H9 (cell line): Measurements from ENCODE around the gene ERCC5. TPM values are rescaled to one million over a fixed set of nuclear protein-coding genes. Genes with fewer than 3 reads are reported as not detected.

Experiments used
- DNase-seq: peaks from one replicate; pipeline ENCODE4 v3.0.0-alpha.2; 2017
- H2AFZ ChIP-seq: one replicate; pipeline ENCODE4 v1.6.1; 2013; ENCODE audit warnings: mild to moderate bottlenecking, low read length, control low read depth, moderate library complexity
- H2AK5ac ChIP-seq: 2 replicates; pipeline ENCODE4 v1.6.1; 2013; ENCODE audit warnings: low read length, control low read depth, mixed read lengths; ENCODE audit not compliant: insufficient read length
- H2BK120ac ChIP-seq: one replicate; pipeline ENCODE4 v1.6.1; 2013; ENCODE audit warnings: low read depth, mild to moderate bottlenecking, low read length, control low read depth, inconsistent platforms; ENCODE audit not compliant: poor library complexity, severe bottlenecking
- H2BK12ac ChIP-seq: 2 replicates; pipeline ENCODE4 v1.6.1; 2013; ENCODE audit warnings: low read length, control low read depth, mixed read lengths, low read depth; ENCODE audit not compliant: insufficient read length
- H2BK15ac ChIP-seq: 2 replicates; pipeline ENCODE4 v1.6.1; 2013; ENCODE audit warnings: low read depth, low read length, control low read depth
- H2BK20ac ChIP-seq: one replicate; pipeline ENCODE4 v1.6.1; 2013; ENCODE audit warnings: low read depth, mild to moderate bottlenecking, low read length, control low read depth, inconsistent platforms; ENCODE audit not compliant: poor library complexity, severe bottlenecking
- H2BK5ac ChIP-seq: 2 replicates; pipeline ENCODE4 v1.6.1; 2013; ENCODE audit warnings: low read length, control low read depth, mixed read lengths; ENCODE audit not compliant: insufficient read length
- H3K14ac ChIP-seq: 2 replicates; pipeline ENCODE4 v1.6.1; 2013; ENCODE audit warnings: low read length, control low read depth; ENCODE audit not compliant: insufficient read depth
- H3K18ac ChIP-seq: 2 replicates; pipeline ENCODE4 v1.6.1; 2013; ENCODE audit warnings: low read depth, mild to moderate bottlenecking, mixed read lengths, low read length, control low read depth; ENCODE audit not compliant: insufficient read length
- H3K23ac ChIP-seq: 2 replicates; pipeline ENCODE4 v1.6.1; 2013; ENCODE audit warnings: low read length, control low read depth, mixed read lengths, low read depth; ENCODE audit not compliant: insufficient read length
- H3K23me2 ChIP-seq: 2 replicates; pipeline ENCODE4 v1.6.1; 2013; ENCODE audit warnings: low read depth, mild to moderate bottlenecking, mixed read lengths, low read length, control low read depth; ENCODE audit not compliant: insufficient read length, poor library complexity, severe bottlenecking
- H3K27ac ChIP-seq: 2 replicates; pipeline ENCODE4 v1.5.1; 2013; ENCODE audit warnings: low read length, control low read depth, mixed read lengths, low read depth; ENCODE audit not compliant: insufficient read length
- H3K27me3 ChIP-seq: 2 replicates; pipeline ENCODE4 v1.6.1; 2013; ENCODE audit warnings: low read length, control low read depth, inconsistent platforms; ENCODE audit not compliant: insufficient read depth
- H3K4ac ChIP-seq: 2 replicates; pipeline ENCODE4 v1.6.1; 2013; ENCODE audit warnings: low read depth, mild to moderate bottlenecking, control low read depth, inconsistent platforms, low read length, moderate library complexity
- H3K4me1 ChIP-seq: 2 replicates; pipeline ENCODE4 v1.6.1; 2013; ENCODE audit warnings: low read length, control low read depth, inconsistent platforms; ENCODE audit not compliant: insufficient read depth
- H3K4me2 ChIP-seq: 2 replicates; pipeline ENCODE4 v1.6.1; 2013; ENCODE audit warnings: low read length, control low read depth, mixed read lengths; ENCODE audit not compliant: insufficient read length, insufficient read depth
- H3K56ac ChIP-seq: 2 replicates; pipeline ENCODE4 v1.6.1; 2013; ENCODE audit warnings: low read depth, mild to moderate bottlenecking, mixed read lengths, low read length, control low read depth; ENCODE audit not compliant: insufficient read length
- H3K79me1 ChIP-seq: 2 replicates; pipeline ENCODE4 v1.6.1; 2013; ENCODE audit warnings: low read depth, mild to moderate bottlenecking, moderate library complexity, low read length, control low read depth, inconsistent platforms; ENCODE audit not compliant: insufficient read depth, poor library complexity, severe bottlenecking
- H3K79me2 ChIP-seq: 2 replicates; pipeline ENCODE4 v1.6.1; 2013; ENCODE audit warnings: low read length, control low read depth, inconsistent platforms; ENCODE audit not compliant: insufficient read depth
- H3K9ac ChIP-seq: 2 replicates; pipeline ENCODE4 v1.6.1; 2013; ENCODE audit warnings: low read length, control low read depth, mixed read lengths; ENCODE audit not compliant: insufficient read length; ENCODE audit errors: extremely low read depth
- H3K9me3 ChIP-seq: one replicate; pipeline ENCODE4 v1.6.1; 2013; ENCODE audit warnings: low read depth, low read length, inconsistent platforms; ENCODE audit not compliant: control insufficient read depth
- H3T11ph ChIP-seq: one replicate; pipeline ENCODE4 v1.6.1; 2013; ENCODE audit warnings: mild to moderate bottlenecking, low read length, control low read depth, inconsistent platforms
- H4K20me1 ChIP-seq: one replicate; pipeline ENCODE4 v1.6.1; 2013; ENCODE audit not compliant: control insufficient read depth, insufficient read length, insufficient read depth
- H4K5ac ChIP-seq: 2 replicates; pipeline ENCODE4 v1.6.1; 2013; ENCODE audit warnings: low read depth, mild to moderate bottlenecking, mixed read lengths, low read length, control low read depth; ENCODE audit not compliant: insufficient read length
- H4K8ac ChIP-seq: replicated peaks from 2 replicates; pipeline ENCODE4 v1.6.1; 2013; ENCODE audit warnings: low read length, control low read depth, mixed read lengths, low read depth; ENCODE audit not compliant: insufficient read length
- H4K91ac ChIP-seq: 2 replicates; pipeline ENCODE4 v1.6.1; 2013; ENCODE audit warnings: low read depth, mild to moderate bottlenecking, moderate library complexity, mixed read lengths, low read length, control low read depth; ENCODE audit not compliant: insufficient read length
- H3K27ac Mint-ChIP-seq, 3 experiments: 2 replicates in 2 of 3; 3 replicates in 1 of 3; pipeline ENCODE4 v1.8.0; 2020 to 2021; ENCODE audit warnings: mixed read lengths in 3 of 3, mild to moderate bottlenecking in 1 of 3, moderate library complexity in 1 of 3
- H3K27me3 Mint-ChIP-seq: 2 replicates; pipeline ENCODE4 v1.8.0; 2021; ENCODE audit warnings: low read depth, mild to moderate bottlenecking, moderate library complexity, mixed read lengths
- H3K36me3 Mint-ChIP-seq, 3 experiments: 2 replicates in 2 of 3; 3 replicates in 1 of 3; pipeline ENCODE4 v1.8.0; 2020 to 2021; ENCODE audit warnings: low read depth in 3 of 3, mixed read lengths in 3 of 3; ENCODE audit not compliant: insufficient read depth in 1 of 3
- H3K4me1 Mint-ChIP-seq, 2 experiments: 2 replicates each; pipeline ENCODE4 v1.8.0; 2020; ENCODE audit warnings: mixed read lengths in 2 of 2
- H3K4me3 Mint-ChIP-seq, 2 experiments: 2 replicates in 1 of 2; 3 replicates in 1 of 2; pipeline ENCODE4 v1.8.0; 2020 to 2021; ENCODE audit warnings: mild to moderate bottlenecking in 2 of 2, mixed read lengths in 2 of 2, moderate library complexity in 1 of 2
- H3K9me3 Mint-ChIP-seq, 2 experiments: 2 replicates in 1 of 2; 3 replicates in 1 of 2; pipeline ENCODE4 v1.8.0; 2020; ENCODE audit warnings: mild to moderate bottlenecking in 2 of 2, mixed read lengths in 2 of 2, moderate library complexity in 1 of 2
- whole genome bisulfite sequencing: extraction: QIAGEN DNeasy Blood & Tissue Kit; methylation state at CpG from one replicate; pipeline ENCODE4 v1.1.7; 2013; ENCODE audit warnings: missing lambda C conversion rate, low lambda C conversion rate, mixed read lengths; ENCODE audit not compliant: insufficient read length; ENCODE audit errors: extremely low coverage; 5-methylcytosine and 5-hydroxymethylcytosine counted together
- total RNA-seq: library from RNA; stranded (reverse); gene quantifications from 2 replicates; pipeline ENCODE4 v1.2.1, GENCODE V29; 2021
- TF ChIP-seq, protein P1 (sequence below): fragments of 200-600 bp; sonication (generic); conservative IDR thresholded peaks from 3 replicates; pipeline ENCODE4 v1.8.0; 2021; ENCODE audit warnings: antibody characterized with exemption, mild to moderate bottlenecking

Gene ERCC5
- total RNA-seq, 1 experiment from 2014 or later: 26.8 TPM

DNA sequence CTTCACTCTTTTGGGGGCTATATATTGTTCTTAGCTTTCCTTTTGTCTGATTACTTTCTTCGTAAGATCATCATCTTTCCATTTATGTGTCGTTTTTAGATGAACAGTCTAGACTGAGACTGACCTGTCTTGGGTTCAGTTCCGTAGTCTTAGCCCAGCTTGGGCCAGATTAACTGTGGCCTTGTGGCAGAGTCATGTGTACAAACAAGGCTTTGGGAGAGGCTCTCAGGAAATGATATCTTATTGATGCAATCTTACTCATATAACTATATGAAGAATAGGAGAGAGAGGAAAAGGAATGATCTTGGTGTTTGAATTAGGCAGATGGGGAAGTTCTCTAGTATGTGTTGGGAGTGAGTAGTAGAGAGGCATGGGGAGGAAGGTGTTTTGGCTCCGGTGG, 6.8 kb upstream of the ERCC5 start:
- Histone ChIP-seq H3K27ac (no peak overlapping the region), H3K14ac (no peak overlapping the region)
- no peaks in the 10 kb centered on the region for H3K9me3 Mint-ChIP-seq

More for the DNA sequence above, 6.8 kb upstream of the ERCC5 start:
- H2BK12ac ChIP-seq: no peak overlapping the region
- no peak overlapping the region for H3K56ac ChIP-seq
- no peak overlapping the region for H2BK5ac ChIP-seq
- no peak overlapping the region for H2AFZ ChIP-seq
- H3T11ph ChIP-seq: no peak overlapping the region
- DNase-seq: no peak
- Mint-ChIP-seq H3K4me1 (no peaks in the 10 kb centered on the region), H3K36me3 (no peaks in the 10 kb centered on the region; a peak in 2 of 7 replicates), H3K27ac (no peak overlapping the region), H3K27me3 (no peaks in the 10 kb centered on the region), H3K4me3 (no peak overlapping the region)
- no peaks in the 10 kb centered on the region for H4K20me1 ChIP-seq
- H3K79me1 ChIP-seq: no peaks in the 10 kb centered on the region
- H3K9me3 ChIP-seq: no peaks in the 10 kb centered on the region
- H2BK20ac ChIP-seq: no peak overlapping the region
- H3K4me1 ChIP-seq: no peaks in the 10 kb centered on the region
- H3K79me2 ChIP-seq: no peaks in the 10 kb centered on the region
- H3K4ac ChIP-seq: no peak overlapping the region
- H2BK120ac ChIP-seq: no peak overlapping the region
- no peaks in the 10 kb centered on the region for H3K27me3 ChIP-seq
- no peak overlapping the region for H2BK15ac ChIP-seq
- no peak overlapping the region for H4K5ac ChIP-seq
- H3K23ac ChIP-seq: no peak overlapping the region
- no peak overlapping the region for H3K4me2 ChIP-seq
- no CpG with 5 or more reads among the region's 4 CpGs for WGBS
- TF ChIP-seq, protein P1, sequence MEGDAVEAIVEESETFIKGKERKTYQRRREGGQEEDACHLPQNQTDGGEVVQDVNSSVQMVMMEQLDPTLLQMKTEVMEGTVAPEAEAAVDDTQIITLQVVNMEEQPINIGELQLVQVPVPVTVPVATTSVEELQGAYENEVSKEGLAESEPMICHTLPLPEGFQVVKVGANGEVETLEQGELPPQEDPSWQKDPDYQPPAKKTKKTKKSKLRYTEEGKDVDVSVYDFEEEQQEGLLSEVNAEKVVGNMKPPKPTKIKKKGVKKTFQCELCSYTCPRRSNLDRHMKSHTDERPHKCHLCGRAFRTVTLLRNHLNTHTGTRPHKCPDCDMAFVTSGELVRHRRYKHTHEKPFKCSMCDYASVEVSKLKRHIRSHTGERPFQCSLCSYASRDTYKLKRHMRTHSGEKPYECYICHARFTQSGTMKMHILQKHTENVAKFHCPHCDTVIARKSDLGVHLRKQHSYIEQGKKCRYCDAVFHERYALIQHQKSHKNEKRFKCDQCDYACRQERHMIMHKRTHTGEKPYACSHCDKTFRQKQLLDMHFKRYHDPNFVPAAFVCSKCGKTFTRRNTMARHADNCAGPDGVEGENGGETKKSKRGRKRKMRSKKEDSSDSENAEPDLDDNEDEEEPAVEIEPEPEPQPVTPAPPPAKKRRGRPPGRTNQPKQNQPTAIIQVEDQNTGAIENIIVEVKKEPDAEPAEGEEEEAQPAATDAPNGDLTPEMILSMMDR: no peak
- H4K91ac ChIP-seq: no peak overlapping the region
- H3K9ac ChIP-seq: no peak overlapping the region
- no peak overlapping the region for H4K8ac ChIP-seq
- no peaks in the 10 kb centered on the region for H3K23me2 ChIP-seq
- no peak overlapping the region for H3K18ac ChIP-seq
- H2AK5ac ChIP-seq: no peak overlapping the region
